Measurements from ENCODE around the gene ZNF26. TPM values are rescaled to one million over a fixed set of nuclear protein-coding genes. Genes with fewer than 3 reads are reported as not detected.

ZNF26 gene
- total and polyA plus RNA-seq, 2 donors (not counting 1 experiment from before 2014, with no cell fraction given): 36.0 to 38.3 TPM

DNA sequence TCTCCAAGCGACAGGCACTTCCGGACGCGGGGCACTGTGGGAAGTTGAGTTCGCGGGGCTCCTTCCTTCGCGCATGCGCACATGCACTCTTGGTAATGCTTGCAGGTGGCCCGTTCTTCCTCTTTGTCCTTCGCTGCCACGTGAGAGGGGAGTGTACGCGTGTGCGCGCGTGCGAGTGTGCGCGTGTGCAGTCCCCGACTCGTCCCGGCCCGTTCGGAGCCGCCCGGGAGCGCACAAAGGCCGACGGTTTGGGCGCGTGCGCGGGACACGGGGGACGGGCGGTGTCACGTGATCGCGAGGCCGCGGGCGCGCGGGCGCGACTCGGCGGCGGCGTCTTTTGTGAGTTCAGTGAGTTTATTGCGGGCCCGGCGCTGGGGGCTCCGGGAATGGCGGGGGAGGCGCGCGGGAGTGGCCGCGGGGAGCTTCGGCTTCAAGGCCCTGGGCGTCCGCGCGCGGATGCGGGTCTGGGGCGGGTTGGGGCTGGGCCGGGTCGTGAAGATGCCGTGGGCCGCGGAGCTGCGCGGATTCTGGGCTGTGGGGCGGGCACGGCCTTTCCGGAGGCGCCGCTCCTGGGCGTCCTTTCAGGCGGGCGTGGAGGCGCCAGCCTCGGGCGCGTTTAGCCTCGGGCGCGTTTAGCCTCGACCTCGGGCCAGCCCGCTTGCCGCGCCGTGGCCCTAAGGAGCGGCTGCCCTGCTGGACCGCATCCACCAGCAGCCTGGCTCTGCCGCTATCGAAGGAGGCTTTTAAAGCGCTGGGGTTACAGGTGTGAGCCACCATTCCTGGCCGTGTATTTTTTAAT, 51.2 kb downstream of the ZNF26 start, which contains the start of gene ZNF84:
ZNF84 (plus strand) TSS at position 303 of the 799 bp plus-strand sequence. CDS start 3,959 bp downstream, outside the sequence.
- under 1% methylated on average over 100 of the region's 103 CpGs for WGBS (ENCODE audit: insufficient coverage)
- Histone ChIP-seq H3K36me3 (replicated peaks in 1 of 2; ENCODE audit: control extremely low read depth in 1 of 2, control insufficient read depth in 1 of 2, extremely low read depth in 1 of 2, insufficient read depth in 2 of 2, low read length in 1 of 2) (peaks cover 14 to 21% of the 10 kb centered on the region in 2 experiments), H3K9me3 (ENCODE audit: control extremely low read depth in 1 of 3, control insufficient read depth in 2 of 3, insufficient read depth in 1 of 3, low read length in 2 of 3) (peaks cover 27 to 69% (median 38%) of the 10 kb centered on the region in 3 donors), H3K4me3 (ENCODE audit: control extremely low read depth in 1 of 5, extremely low read depth in 1 of 5, insufficient read depth in 1 of 5, low read depth in 2 of 5, low read length in 4 of 5) (peak within 1 kb of the TSS; percentile 51 to 82 (median 69)), H4K20me1 (ENCODE audit: control insufficient read depth, insufficient read depth, low read length, poor library complexity, severe bottlenecking) (no peaks in the 10 kb centered on the region), H3K4me2 (replicated peaks; ENCODE audit: low read depth, low read length, poor library complexity, severe bottlenecking) (peak within 1 kb of the TSS; percentile 79), H3K27ac (ENCODE audit: low read length in 2 of 2) (peak within 1 kb of the TSS; percentile 88 to 95), H3K79me2 (ENCODE audit: control insufficient read depth, insufficient read depth, low read length) (peaks cover 34% of the 10 kb centered on the region), H3K4me1 (ENCODE audit: control insufficient read depth in 2 of 2, insufficient read depth in 2 of 2, low read length in 2 of 2) (peaks cover 7 to 10% of the 10 kb centered on the region in 2 donors), H2AFZ (ENCODE audit: insufficient read depth, low read depth, low read length, poor library complexity, severe bottlenecking) (peak within 1 kb of the TSS; percentile 79), H3K9ac (ENCODE audit: low read length) (peak within 1 kb of the TSS; percentile 84), H3K27me3 (replicated peaks in 1 of 4; ENCODE audit: control extremely low read depth in 1 of 4, control insufficient read depth in 3 of 4, insufficient read depth in 4 of 4, low read length in 3 of 4) (no peaks in the 10 kb centered on the region)
- ChIA-PET CTCF (no interaction called here), POLR2A (interaction anchor here (0.6 to 1.8 kb wide), 4 partner anchors 43 to 129 kb away, joined by 3 to 6 read pairs (median 4); partner anchors contain the start of gene ZNF26)
- Mint-ChIP-seq H3K9me3 (ENCODE audit: insufficient read depth) (peaks cover 15% of the 10 kb centered on the region), H3K4me1 (peaks cover 13% of the 10 kb centered on the region), H3K27me3 (peaks cover 3% of the 10 kb centered on the region), H3K27ac (peak within 1 kb of the TSS; percentile 99), H3K4me3 (peak within 1 kb of the TSS; percentile 97)
- ATAC-seq (ENCODE audit: low read depth) (peak; percentile 95), DNase-seq (peak; percentile 99)
- intact Hi-C loops (cut with micrococcal nuclease): loop anchor here (1.0 to 2.0 kb wide), 7 partner anchors 51 to 209 kb away; partner anchors contain the start of genes CHFR, GOLGA3, ZNF10 and ZNF26
- TF ChIP-seq, protein P1, sequence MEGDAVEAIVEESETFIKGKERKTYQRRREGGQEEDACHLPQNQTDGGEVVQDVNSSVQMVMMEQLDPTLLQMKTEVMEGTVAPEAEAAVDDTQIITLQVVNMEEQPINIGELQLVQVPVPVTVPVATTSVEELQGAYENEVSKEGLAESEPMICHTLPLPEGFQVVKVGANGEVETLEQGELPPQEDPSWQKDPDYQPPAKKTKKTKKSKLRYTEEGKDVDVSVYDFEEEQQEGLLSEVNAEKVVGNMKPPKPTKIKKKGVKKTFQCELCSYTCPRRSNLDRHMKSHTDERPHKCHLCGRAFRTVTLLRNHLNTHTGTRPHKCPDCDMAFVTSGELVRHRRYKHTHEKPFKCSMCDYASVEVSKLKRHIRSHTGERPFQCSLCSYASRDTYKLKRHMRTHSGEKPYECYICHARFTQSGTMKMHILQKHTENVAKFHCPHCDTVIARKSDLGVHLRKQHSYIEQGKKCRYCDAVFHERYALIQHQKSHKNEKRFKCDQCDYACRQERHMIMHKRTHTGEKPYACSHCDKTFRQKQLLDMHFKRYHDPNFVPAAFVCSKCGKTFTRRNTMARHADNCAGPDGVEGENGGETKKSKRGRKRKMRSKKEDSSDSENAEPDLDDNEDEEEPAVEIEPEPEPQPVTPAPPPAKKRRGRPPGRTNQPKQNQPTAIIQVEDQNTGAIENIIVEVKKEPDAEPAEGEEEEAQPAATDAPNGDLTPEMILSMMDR (IDR thresholded peaks at IDR 0.05): no peak
- TF ChIP-seq EZH2 (IDR thresholded peaks at IDR 0.05; ENCODE audit: borderline replicate concordance, insufficient read depth, low read depth, low read length, poor library complexity, severe bottlenecking): no peak

Measured in B cell (primary cell).